ENCODE measurements around the gene JAKMIP2.

JAKMIP2 gene

GRCh38 chr5:147763791-147764525 lies 18.6 kb downstream of the JAKMIP2 start:
- H3K4me3 ChIP-seq (ENCODE audit: low read length), result no peak overlapping the region
- no peaks in the 10 kb centered on the region for H3K9me3 ChIP-seq (ENCODE audit: control insufficient read depth, insufficient read depth, low read length)
- no peaks in the 10 kb centered on the region for H3K27me3 ChIP-seq (ENCODE audit: control insufficient read depth, low read length)
- peaks cover 6% of the 10 kb centered on the region; the same call in 1 of the 2 replicates for H3K79me2 ChIP-seq (ENCODE audit: control insufficient read depth, low read length)
- no peaks in the 10 kb centered on the region for H4K20me1 ChIP-seq (ENCODE audit: control insufficient read depth, insufficient read depth, low read depth, low read length)
- no peaks in the 10 kb centered on the region for H3F3A ChIP-seq (ENCODE audit: control insufficient read depth, insufficient read depth)
- H3K9me2 ChIP-seq (replicated peaks; ENCODE audit: control insufficient read depth, low read length), result no peaks in the 10 kb centered on the region
- no peak overlapping the region for H3K4me2 ChIP-seq (ENCODE audit: low read length)
- H3K36me3 ChIP-seq (ENCODE audit: control insufficient read depth, low read length), result no peaks in the 10 kb centered on the region
- no peak for TF ChIP-seq EZH2phosphoT487 (IDR thresholded peaks at IDR 0.05; ENCODE audit: borderline replicate concordance, low read length)
- TF ChIP-seq CTCF (IDR thresholded peaks at IDR 0.05; ENCODE audit: low read depth, low read length, poor library complexity, severe bottlenecking), result no peak
- H3K27ac ChIP-seq (ENCODE audit: low read depth, low read length), result no peak overlapping the region
- peaks cover 8% of the 10 kb centered on the region for H3K4me1 ChIP-seq (ENCODE audit: control insufficient read depth, low read length)

- Histone ChIP-seq H3K4me3 (ENCODE audit: low read length) (no peak overlapping the region), H3K36me3 (ENCODE audit: control insufficient read depth, low read length) (no peaks in the 10 kb centered on the region), H3K9me3 (ENCODE audit: control insufficient read depth, insufficient read depth, low read length) (no peaks in the 10 kb centered on the region), H3K4me2 (ENCODE audit: low read length) (no peak overlapping the region), H3F3A (ENCODE audit: control insufficient read depth, insufficient read depth) (no peaks in the 10 kb centered on the region), H4K20me1 (ENCODE audit: control insufficient read depth, insufficient read depth, low read depth, low read length) (no peaks in the 10 kb centered on the region), H3K27ac (ENCODE audit: low read depth, low read length) (no peak overlapping the region), H3K9me2 (replicated peaks; ENCODE audit: control insufficient read depth, low read length) (no peaks in the 10 kb centered on the region), H3K4me1 (ENCODE audit: control insufficient read depth, low read length) (peaks cover 18% of the 10 kb centered on the region), H3K79me2 (ENCODE audit: control insufficient read depth, low read length) (peaks cover 3% of the 10 kb centered on the region; the same call in 1 of the 2 replicates), H3K27me3 (ENCODE audit: control insufficient read depth, low read length) (no peaks in the 10 kb centered on the region)
- TF ChIP-seq CTCF (IDR thresholded peaks at IDR 0.05; ENCODE audit: low read depth, low read length, poor library complexity, severe bottlenecking) (no peak), EZH2phosphoT487 (IDR thresholded peaks at IDR 0.05; ENCODE audit: borderline replicate concordance, low read length) (no peak)
Observed at GRCh38 chr5:147760086-147760875, 22.2 kb downstream of the JAKMIP2 start.

DNA sequence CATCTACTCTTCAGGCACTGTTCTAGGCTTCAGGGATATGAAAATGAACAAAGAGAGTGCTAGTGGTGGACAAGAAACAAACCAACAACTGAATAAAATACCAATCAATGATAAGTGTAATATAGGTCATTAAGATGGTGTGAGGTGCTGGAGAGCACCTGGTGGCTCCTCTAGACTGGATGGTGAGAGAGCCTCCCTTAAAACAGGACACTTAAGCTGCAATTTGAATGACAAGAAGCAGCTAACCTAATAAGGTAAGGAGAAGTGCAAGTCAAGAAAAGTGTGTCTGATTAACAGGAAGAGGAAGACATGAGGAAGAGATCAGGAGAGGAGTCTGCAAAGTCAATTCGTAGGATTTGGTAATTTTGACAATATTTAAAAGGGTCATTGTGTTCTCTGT lies 23.1 kb downstream of the JAKMIP2 start:
- Histone ChIP-seq H3K4me2 (ENCODE audit: low read length) (no peak overlapping the region), H3K27ac (ENCODE audit: low read depth, low read length) (no peak overlapping the region), H3K79me2 (ENCODE audit: control insufficient read depth, low read length) (peaks cover 3% of the 10 kb centered on the region; the same call in 1 of the 2 replicates), H3K9me3 (ENCODE audit: control insufficient read depth, insufficient read depth, low read length) (no peaks in the 10 kb centered on the region), H3F3A (ENCODE audit: control insufficient read depth, insufficient read depth) (no peaks in the 10 kb centered on the region), H3K27me3 (ENCODE audit: control insufficient read depth, low read length) (no peaks in the 10 kb centered on the region), H3K9me2 (replicated peaks; ENCODE audit: control insufficient read depth, low read length) (no peaks in the 10 kb centered on the region), H3K4me3 (ENCODE audit: low read length) (no peak overlapping the region), H4K20me1 (ENCODE audit: control insufficient read depth, insufficient read depth, low read depth, low read length) (no peaks in the 10 kb centered on the region), H3K36me3 (ENCODE audit: control insufficient read depth, low read length) (no peaks in the 10 kb centered on the region), H3K4me1 (ENCODE audit: control insufficient read depth, low read length) (peaks cover 18% of the 10 kb centered on the region)
- TF ChIP-seq EZH2phosphoT487 (IDR thresholded peaks at IDR 0.05; ENCODE audit: borderline replicate concordance, low read length) (no peak), CTCF (IDR thresholded peaks at IDR 0.05; ENCODE audit: low read depth, low read length, poor library complexity, severe bottlenecking) (no peak)

All from DOHH2 (cell line).